GM19467 (cell line): ENCODE results near the gene LINC01488.

Source experiments
- ATAC-seq: cut with Tn5 transposase; IDR thresholded peaks from one replicate; pipeline ENCODE4 v1.9.1; 2021; ENCODE audit warnings: mild to moderate bottlenecking, moderate library complexity; ENCODE audit not compliant: unreplicated experiment

Gene LINC01488

DNA sequence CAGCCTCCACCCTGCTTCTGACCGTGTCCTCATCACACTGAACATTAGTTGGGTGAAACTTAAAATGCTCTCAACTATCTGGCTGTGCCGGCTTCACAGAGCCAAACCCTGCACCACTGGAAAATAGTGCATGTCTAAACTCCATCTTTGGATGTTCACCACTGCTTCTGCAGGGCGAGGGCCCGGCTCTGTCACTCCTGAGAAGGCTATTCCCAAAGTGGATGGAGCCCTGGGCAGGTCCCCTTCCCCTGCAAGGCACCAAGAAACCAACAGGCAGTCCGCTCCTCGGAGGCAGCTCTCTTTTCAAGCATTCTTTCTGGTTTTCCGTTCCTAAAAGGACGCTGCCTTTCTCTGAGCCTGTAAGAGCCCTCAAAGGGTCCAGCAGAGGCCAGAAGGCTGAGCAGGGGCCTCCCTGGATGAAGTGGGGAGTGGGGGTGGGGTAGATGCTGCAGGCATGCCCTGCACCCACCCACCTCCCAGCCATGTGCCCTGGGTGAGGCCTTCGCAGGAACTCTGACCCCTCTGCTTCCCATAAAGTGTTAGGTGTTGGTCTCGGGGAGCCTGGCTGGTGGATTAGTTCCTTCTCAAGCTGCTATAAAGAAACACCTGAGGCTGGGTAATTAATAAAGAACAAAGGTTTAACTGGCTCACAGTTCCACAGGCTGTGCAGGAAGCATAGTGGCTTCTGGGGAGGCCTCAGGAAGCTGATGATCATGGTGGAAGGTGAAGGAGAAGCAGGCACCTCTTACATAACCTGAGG is 23.3 kb downstream of the LINC01488 start:
- no peak for ATAC-seq

DNA sequence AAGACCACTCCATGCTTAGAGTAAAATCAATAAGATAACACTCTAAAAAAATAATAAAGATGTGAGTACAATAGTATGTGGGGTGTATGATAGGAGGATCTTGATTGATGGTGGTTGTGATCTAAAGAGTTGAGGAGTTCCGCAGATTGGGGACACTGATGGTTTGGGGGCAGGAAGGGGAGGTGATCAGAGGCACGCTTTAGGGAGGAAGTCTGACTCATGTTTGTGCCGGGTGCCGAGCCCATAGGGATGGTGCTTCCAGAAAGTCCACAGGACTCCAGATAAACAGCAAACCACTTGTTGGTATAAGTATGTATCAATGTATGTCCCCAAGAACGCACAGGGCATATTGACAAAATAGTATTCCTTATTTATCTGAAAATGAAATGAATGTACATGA is 27.5 kb downstream of the LINC01488 start:
- ATAC-seq = no peak

DNA sequence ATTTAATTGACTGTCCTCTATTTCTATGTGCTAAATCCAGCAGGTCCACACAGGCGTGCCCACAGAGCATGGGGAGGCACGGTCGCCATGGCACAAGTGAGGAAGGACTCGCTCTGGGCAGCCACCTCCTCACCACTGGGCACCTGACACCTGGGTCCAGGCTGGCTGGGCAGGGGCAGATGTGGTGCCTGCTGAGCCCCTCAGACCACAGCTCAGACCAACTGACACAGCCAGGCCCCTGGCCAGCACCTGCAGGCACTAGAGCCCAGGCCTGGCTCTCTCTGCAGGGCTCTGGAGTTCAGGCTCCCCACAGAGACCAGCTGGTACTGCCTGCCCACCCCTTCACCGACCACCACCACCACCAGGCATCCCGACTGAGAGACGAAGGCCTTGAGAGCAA is 27.9 kb downstream of the LINC01488 start:
- ATAC-seq = no peak

DNA sequence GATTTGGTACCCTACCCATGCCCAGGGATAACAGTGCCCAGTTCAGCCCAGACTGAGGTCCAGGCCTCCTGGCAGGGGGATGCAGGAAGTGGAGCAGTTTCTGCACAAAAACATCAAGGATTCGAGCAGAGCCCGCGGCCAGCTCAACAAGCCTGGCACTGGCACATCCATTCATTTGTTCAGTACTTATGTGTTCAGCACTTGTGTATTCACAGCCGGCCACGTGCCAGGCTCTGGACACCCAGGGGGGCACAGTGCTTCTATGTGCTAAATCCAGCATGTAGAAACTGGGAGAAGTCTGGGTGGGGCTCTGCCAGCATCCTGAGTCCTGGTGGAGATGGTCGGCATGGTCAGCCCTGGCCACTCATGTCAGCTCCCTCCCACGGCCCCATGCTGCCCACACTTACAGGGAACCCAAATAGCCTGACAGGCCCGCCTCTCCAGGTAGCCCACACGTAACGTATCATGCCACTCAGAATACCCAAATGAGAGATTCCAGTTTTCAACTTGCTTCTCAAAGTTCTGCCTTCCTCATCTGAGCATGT is 28.5 kb downstream of the LINC01488 start:
- no peak for ATAC-seq

DNA sequence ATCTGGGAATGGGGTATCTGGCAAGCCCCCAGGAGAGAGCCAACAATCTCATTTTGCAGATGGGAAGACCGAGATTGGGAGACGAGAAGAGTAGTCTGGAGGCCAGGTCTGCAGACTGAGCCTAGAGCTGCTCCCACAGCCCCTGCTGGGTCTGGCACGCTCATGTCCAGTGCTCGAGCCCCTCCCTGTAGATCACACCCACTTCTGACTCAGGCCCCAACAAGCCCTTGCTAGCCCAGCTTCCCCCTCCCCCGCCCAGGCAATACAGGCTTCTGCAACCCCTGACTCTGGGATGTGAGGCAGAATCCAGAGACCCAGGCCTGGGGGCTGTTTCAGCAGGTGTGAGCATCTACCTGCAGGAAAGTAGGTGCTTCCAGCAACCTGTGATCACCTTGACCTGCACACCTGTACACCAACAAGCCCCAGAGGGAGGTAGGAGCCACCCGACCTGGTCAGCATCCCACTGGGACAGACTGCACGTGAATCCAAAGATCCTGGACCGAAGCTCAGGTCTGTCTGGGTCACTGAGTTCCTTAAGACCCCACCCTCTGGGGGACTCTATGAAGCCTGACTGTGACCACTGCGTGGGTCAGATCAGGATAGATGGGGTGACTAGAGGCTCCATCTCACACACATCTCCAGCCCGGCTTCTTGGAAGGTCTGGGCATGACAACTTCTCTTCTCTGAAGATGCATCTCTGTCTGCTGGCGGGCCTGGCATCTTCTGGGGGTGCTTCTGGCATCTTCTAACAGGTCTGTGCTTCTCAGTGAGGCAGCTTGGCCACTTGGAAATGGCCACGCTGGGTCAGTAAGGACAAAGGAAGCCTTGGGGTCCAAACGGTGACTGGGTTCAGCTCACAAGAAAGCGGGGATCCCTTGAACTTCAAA is 29.3 kb downstream of the LINC01488 start:
- no peak for ATAC-seq

DNA sequence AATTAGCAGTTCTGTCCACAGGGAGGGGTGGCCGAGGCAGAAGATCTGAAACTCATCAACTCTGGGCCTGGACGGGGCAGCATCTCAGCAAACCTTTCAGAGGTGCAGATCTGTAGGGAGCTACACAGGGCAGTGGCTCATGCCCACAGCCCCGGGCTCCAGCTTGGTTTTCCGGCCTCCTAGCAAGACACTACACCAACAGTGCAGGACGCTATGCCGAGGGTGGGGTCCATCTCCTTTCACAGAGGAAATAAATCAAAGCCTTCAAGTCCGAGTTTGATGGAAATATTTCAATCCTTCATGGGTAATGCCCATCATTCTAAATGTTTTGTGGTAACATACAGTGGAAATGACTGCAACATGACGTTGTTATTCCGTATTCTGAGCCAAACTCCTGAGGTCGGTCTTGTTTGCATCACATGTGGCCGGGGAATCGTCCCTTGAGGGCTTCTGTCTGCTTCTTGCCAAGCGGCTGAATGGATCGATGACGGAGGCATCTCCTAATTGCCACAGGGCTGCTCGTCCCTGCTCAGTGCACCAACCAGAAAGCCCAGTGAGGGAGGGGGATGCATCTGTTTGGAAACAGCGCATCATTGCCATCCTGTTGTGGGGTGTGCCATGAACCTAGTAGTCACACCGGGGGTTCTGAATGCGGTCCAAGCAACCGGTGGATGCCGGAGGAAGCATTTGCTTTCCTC is 30.0 kb downstream of the LINC01488 start:
- ATAC-seq = no peak

DNA sequence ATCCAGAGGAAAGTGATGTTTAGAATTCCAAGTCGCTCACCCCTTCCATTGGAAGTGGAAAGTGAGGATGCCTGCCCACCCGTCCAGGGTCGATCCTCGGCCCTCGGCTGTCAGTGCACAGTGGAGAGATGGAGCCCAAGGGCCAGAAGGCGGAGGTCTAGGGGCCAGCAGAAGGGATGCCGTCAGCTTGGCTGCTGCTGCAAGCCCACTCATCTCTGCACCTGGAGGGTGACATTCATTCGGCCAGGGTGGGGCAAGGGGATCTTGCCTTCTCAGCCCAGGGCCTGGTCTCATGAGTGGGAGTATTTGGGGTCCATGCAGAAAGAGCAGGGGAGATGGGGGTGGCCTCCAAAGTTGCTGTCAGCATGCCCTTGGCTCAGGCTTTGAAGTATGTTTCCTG is 30.7 kb downstream of the LINC01488 start:
- ATAC-seq = no peak

DNA sequence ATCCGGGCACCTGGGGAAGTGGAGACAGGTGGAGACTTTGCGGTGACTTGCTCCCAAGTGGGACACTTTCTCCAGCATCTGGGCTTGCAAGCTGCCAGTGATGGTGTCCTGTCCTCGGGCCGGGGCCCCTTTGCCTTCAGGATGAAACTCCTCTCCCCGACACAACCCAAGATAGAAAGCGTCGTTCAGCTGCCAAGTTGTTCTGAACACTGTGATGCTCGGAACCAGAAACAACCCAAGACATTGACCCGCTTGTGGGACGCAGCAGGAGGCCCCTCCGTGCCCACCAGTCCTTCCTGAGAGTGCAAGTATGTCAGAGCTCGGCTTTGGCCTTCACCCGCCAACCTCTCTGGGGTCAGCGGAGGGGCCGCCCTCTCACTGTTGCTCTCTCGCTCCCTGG is 31.3 kb downstream of the LINC01488 start:
- ATAC-seq = no peak

DNA sequence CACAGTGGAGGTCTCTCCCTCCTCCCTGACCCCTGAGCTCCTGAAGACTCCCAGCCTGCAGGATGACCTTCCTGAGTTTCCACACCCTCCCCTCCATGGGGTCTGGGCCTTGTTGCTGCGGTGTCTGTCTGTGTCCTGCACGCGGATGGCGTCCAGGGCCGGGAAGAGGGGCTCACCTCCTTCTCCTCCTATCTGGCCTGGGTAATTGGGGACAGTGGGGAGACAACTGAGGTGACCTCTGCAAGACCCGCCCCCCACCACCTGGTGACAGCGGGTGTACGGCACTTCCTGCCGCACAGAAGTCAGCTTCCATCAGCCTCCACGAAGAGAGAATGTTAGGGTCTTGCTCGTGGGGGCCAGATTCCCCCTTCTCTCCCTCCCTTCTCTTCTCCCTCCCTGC is 31.7 kb downstream of the LINC01488 start:
- ATAC-seq = no peak

DNA sequence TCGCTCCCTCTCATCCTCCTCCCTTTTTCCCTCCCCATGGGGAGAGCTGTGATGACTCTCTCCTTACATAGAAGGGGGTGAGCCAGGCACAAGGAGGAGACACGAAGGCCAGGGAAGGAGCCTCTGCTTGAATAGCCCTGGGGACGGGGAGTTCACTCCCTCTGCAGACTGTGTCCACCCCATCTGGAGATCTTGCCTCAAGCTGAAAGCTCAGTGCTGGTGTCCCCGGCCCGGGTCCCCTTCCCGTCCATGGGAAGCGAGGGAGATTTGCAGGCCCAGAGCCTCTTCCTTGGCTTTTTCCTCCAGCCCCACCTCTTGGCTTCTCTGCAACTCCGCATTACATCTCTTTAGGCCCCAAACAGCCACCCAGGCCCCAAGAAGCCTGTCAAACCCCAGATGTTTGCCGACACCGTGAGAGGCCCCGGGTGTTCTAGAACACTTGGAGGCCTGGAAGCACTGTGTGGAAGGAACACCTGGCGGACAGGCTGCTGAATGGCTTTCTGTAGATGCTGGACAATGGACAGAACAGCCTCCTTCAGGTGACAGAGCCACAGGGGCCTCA is 32.3 kb downstream of the LINC01488 start:
- no peak for ATAC-seq

DNA sequence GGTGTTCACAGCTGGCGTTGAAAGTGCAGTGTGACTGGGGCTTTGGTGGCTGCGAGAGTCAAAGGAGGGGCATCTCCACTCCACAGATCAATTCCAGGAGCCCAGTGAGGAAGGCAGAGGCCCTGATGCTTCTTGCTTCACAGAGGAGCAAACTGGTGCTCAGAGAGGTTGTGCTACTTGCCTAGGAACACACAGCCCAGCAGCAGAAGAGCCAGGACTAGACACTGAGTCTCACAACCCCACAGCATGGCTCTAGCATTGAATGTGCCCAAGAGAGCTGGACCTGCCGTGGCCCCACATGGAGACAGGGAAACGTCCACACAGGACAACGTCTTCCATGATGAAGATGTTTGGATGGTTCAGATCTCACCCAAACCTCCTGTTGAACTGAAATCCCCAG is 33.3 kb downstream of the LINC01488 start:
- ATAC-seq = no peak

DNA sequence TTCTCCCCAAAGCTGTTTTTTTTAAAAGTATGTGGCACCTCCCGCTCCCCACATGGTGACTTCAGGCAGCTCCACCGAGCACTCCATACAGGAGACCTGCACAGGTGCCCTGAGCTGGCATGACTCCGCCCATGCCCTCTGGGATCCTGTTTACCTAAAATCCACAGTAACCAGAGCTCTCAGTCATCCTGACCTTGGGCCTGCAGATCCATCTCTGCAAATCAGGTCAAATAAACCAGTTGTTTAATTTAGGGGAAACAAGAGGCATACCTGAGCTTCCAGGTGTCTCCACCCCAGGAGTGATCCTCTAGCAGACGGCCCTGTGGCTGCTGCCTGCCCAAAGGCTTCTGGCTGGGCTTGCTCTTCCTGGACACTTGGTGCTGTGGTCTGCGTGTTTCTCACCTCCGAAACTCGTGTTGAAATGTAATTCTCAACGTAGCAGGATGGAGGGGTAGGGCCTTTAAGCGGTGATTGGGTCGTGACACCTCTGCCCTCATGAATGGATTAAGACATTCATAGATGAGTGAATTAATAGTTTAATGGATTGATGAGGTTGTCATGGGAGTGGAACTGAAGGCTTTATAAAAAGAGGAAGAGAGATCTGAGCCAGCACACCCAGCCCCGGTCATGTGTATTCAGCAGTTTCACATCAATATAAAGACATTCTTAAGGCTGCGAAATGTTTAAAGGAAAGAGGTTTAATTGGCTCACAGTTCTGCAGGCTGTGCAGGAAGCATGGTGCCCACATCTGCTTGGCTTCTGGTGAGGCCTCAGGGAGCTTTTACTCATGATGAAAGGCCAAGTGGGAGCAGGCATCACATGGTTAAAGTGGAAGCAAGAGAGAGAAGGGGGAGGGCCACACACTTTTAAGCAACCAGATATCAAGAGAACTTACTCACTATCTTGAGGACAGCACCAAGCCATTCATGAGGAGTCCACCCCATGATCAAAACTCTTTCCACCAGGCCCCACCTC is 34.1 kb downstream of the LINC01488 start:
- no peak for ATAC-seq

DNA sequence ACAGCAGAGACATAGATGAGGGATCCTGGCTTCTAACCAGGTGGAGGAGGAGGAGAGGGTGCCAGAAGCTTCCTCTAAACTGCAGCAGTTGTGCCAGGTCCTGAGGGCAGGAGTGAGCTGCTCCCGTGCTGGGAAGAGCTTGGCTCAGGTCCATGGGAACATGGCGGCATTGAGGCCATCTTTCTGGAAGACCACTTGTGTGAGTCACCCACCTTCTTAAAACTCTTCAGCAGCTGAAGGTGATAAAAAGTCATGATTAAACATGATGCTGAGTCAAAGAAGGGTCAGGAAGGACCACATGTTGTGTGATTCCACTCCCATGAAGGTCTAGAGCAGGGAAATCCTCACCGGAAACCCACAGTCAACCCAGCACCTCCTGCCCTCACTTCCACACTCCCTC is 35.1 kb downstream of the LINC01488 start:
- no peak for ATAC-seq

DNA sequence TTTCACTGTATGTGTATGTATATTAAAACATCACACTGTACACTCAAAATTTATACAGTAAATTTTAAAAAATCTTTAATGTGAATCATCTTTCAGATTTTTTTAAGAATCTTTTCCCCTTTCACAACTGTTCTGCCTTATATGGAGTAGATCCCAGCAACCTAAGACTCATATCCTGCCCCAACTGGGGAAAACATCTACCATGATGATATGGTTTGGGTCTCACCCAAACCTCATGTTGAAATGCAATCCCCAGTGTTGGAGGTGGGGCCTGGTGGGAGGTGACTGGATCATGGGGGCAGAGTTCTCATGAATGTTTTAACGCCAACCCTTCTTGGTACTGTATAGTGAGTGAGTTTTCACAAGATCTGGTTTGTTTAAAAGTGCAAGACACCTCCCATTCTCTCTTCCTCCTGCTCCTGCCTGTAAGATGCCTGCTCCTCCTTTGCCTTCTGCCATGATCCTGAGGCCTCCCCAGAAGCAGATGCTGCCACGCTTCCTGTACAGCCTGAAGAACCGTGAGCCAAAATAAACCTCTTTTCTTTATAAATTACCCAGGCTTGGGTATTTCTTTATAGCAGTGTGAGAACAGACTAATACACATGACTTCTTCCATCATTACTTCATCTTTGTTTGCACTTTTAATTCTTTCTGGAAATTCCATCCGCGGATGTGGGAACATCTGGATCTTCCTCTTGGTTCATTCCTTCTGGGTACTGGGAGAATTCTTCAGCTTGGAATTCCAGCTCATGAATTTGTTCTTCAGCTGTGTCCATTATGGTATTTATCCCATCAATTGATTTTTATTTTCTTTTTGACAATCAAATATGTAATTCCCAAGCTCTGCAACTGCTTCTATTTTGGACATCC is 36.9 kb downstream of the LINC01488 start:
- ATAC-seq = no peak

DNA sequence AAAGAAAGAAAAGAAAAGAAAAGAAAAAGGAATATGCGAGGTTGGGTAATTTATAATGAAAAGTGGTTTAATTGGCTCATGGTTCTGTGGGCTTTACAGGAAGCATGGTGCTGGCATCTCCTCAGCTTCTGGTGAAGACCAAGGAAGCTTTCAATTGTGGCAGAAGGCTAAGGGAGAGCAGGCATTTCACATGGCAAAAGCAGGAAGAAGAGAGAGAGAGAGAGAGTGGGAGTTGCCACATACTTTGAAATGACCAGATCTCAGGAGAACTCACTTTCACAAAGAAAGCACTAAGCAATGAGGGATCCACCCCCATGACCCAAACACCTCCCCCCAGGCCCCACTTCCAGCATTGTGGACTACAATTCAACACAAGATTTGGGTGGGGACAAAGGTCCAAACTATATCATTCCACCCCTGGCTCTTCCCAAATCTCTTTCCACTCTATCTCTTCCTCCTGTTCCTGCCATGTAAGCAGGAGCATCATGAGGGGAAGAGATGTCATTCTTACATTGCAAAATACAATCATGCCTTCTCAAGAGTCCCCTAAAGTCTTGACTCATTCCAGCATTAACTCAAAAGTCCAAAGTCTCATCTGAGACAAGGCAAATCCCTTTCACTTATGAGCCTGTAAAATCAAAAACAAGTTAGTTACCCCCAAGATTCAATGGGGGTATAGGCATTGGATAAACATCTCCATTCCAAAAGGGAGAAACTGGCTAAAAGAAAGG is 38.9 kb downstream of the LINC01488 start:
- no peak for ATAC-seq

DNA sequence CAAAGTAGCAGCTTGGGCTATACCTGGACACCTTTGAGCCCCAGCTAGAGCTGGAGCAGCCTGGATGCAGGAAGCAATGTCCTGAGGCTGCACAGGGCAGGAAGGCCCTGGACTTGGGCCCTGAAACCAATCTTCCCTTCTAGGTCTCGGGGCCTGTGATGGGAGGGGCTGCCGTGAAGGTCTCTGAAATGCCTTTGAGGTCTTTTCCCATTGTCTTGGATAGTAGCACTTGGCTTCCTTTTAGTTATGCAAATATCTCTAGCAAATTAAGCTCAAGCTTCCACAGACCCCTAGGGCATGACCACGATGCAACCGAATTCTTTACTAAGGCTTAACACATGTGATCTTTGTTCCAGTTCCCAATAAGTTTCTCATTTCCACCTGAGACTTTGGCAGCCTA is 40.0 kb downstream of the LINC01488 start:
- no peak for ATAC-seq

DNA sequence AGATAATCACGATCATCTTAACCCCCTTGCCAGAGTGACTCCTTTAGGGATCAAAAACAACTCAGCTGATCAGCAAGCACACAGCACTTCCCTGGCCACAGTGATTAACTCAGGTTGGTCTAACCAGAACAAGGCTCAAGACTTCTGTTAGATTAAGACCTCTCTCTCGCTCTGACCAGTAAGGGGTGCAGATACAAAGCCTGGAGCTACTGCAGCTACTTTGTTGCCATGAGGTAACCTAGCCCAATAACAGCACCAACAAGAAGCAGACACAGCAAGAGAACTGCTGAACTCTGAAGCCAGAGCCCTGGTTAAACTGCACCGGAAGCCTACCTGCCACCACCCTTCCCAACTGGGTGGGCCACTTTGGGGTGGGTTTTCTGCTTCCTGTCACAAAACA is 42.0 kb downstream of the LINC01488 start:
- no peak for ATAC-seq

DNA sequence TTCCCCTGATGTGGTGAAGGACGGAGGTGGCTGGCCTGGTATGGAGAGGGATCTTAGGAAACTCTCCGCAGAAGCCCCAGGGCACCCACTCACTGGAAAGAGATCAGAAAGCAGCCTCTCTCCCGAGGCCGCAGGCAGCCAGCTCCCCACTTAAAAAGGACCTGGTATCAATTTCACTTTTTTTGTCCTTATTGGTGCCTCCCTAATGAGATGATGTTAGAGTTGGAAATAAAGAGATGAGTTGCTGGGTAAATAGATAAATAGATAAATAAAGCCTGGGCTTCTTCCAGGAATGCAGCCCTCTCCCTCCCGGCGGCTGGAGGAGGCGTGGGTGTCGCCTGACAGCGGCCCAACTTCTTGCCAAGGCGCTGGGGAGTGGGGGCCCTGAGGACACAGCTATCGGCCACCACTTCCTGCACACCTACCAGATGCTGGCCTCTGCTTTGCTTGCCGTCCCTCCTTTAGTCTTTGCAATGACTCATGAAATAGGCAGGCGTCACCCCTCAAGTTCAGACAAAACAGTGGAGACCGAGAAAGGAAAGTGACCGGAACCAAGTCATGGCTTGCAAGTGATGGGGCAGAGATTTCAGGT is 42.9 kb downstream of the LINC01488 start:
- no peak for ATAC-seq
